GM19468 (cell line): ENCODE measurements around the gene TMEM182.

ENCODE experiments used
- ATAC-seq: cut with Tn5 transposase; IDR thresholded peaks from one replicate; pipeline ENCODE4 v1.9.1; 2021; ENCODE audit warnings: mild to moderate bottlenecking, moderate library complexity, moderate number of reproducible peaks; ENCODE audit not compliant: unreplicated experiment; ENCODE audit errors: extremely low read depth

Gene TMEM182

DNA sequence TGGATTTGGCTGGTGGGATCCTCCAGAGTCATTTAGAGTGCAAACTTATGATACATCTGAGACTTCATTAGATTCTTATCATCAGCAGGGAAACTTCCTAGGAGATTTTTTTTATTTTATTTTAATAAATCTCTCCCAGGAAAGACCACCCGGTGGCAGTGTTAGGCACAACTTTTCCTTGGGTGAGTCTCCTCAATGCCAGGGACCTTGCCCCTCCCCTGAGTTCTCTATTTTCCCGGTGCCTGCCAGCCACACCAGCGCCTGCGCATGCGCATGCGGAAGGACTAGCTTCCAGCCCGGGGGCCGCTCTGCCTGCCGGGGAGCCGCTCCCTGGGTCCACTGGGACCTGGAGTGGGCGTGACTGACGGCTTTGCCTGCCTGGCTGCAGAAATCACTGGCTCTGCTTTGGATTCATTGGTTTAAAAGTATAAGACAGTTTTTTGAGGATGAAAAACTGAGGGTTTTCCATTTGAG is 86.6 kb downstream of the TMEM182 start:
- no peak for ATAC-seq

DNA sequence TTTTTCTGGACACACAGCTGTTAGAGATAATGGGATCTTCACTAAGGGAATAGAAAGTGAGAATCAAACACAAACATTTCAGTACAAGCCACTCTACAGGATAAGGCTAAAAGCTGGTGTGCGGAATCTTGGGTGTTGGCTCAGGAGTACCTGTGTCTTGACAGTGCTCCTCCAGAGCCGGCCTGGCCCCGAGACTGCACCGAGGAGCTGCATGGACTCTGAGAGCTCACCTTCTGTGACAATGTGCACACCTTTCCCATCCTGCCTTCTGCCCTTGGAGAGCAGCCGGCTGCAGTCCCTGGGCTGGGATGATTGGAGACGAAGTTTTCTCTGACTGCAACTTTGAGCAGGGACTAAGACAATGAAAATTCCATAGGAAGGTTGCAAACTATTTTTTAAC is 89.1 kb downstream of the TMEM182 start:
- no peak for ATAC-seq

GRCh38 chr2:102852867-102853266 is 91.0 kb downstream of the TMEM182 start:
- ATAC-seq, result no peak
